ENCODE results near the gene KIR2DL3.
"Not testable (repeated sequence)": the region's sequence is repeated elsewhere in the genome, so short reads cannot be mapped to it uniquely, and the experiment has no call there.

Gene KIR2DL3

DNA sequence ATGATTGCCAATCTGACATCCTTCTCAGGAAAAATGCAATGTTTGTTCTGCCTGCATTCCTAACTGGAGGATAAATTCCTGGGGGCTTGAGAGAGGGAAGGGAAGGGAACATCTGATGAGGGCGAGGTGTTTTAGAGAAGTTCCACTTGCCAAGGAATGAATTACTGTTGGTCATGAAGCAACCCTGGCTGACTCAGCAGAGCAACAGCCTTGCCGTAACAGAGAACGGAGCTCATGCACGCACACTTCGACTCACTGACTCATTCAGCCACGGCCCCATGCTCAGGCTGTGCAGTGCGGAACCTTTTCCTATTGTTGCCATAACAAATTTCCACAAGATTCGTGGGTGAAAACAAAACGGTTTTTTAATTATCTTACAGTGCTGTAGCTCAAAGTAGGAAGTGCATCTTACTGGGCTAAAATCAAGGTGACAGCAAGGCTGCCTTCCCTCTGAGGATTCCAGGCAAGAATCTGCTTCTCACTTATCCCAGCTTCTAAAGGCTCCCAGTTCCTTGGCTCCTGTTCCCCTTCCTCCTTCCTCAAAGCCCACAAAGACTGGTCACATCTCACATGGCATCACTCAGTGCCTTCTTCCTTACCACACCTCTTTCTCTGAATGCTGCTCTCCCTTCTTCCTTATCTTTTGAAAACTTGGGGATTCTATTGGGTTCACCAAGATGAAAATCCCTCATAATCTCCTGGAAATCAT is 9.5 kb downstream of the KIR2DL3 start:
- not testable (repeated sequence) for DNase-seq

DNA sequence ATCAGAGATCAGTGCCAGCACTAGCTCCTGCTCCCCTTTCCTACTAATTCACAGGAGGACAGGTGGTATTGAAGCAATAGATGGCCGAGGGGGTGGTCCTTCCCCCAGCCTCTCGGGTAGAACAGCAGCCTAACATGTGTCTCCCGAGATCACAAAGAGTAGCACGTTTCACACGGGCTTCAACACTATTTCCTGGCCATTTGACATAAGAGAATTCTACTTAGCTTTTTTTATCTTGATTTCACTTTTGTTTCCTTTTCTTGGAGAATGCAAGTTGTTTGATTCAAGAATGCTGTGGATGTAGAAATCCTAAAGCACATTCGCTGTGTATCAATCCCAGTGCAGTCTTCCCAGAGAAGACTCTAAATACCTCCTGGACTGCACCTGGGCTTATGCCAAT is 12.0 kb downstream of the KIR2DL3 start:
- DNase-seq, result not testable (repeated sequence)

DNA sequence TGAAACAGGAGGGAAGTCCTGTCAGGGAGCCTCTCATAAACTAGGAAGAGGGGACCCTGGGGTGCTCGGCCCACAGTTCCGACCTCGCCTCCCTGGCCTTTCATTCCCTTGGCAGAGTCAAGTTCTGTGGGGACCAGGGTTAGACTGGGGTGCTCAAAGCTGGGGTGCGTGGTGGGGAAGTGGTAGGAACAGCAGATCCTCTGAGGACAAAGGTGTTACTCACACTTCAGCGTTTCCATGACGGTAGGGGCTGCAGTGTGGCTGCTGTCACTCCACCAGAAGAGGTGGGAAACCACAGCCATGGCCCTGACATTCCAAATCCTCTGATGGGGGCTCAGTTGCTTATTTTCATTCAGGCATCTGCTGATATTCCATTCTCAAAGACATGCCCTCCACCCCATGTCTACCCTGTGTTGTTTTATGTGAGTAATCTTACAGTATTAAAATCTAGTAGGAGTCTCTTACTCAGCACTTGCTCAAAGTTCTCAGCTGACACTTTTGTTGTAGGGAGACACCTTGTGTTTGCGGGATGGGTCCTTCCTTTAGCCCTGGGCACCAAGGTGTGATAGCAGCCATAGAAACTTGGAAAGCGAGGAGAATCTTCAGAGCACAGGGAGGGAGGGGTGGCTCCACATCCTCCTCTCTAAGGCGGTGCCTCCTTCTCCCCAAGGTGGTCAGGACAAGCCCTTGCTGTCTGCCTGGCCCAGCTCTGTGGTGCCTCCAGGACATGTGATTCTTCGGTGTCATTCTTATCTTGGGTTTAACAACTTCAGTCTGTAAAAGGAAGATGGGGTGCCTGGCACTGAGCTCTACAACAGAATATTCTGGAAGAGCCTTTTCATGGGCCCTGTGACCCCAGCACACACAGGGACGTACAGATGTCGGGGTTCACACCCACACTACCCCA is 18.1 kb downstream of the KIR2DL3 start:
- not testable (repeated sequence) for DNase-seq

DNA sequence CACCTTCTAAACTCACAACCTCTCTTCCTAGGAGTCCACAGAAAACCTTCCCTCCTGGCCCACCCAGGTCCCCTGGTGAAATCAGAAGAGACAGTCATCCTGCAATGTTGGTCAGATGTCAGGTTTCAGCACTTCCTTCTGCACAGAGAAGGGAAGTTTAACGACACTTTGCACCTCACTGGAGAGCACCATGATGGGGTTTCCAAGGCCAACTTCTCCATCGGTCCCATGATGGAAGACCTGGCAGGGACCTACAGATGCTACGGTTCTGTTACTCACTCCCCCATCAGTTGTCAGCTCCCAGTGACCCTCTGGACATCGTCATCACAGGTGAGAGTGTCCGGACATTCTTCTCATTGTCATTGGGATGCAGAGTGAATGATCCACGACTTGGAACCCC is 20.3 kb downstream of the KIR2DL3 start:
- not testable (repeated sequence) for DNase-seq

DNA sequence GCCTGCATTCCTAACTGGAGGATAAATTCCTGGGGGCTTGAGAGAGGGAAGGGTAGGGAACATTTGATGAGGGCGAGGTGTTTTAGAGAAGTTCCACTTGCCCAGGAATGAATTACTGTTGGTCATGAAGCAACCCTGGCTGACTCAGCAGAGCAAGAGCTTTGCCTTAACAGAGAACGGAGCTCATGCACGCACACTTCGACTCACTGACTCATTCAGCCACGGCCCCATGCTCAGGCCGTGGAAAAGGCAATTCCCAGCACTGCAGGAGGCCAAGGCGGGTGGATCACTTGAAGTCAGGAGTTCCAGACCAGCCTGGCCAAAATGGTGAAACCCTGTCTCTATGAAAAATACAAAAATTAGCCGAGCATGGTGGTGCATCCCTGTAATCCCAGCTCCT is 25.9 kb downstream of the KIR2DL3 start:
- DNase-seq, result not testable (repeated sequence)

DNA sequence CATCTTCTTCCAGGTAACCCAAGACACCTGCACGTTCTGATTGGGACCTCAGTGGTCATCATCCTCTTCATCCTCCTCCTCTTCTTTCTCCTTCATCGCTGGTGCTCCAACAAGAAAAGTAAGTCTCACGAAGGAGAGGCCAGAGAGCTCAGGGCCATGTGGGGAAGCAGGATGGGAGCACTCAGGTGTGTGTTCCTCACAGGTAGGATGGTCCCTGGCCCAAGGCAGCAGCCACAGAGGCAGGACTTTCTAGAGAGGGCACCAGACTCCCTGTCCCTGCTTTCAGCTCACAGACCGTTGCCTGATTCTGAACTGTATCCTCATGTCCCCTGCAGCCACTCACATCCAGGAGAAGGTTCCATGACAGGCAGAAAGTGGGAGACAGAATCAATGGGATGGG is 28.2 kb downstream of the KIR2DL3 start:
- not testable (repeated sequence) for DNase-seq

DNA sequence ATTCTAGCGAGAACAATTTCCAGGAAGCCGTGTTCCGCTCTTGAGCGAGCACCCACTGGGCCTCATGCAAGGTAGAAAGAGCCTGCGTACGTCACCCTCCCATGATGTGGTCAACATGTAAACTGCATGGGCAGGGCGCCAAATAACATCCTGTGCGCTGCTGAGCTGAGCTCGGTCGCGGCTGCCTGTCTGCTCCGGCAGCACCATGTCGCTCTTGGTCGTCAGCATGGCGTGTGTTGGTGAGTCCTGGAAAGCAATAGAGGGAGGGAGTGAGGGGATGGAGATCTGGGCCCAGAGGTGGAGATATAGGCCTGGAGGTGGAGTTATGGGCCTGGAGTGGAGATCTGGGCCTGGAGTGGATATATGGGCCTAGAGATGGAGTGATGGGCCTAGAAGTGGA is 31.3 kb downstream of the KIR2DL3 start, which contains the start of gene KIR2DL1:
TSS of gene KIR2DL1 (plus strand) at position 148 of the 400 bp plus-strand sequence. CDS start at position 206, 58 bp downstream.
- DNase-seq, result not testable (repeated sequence)

DNA sequence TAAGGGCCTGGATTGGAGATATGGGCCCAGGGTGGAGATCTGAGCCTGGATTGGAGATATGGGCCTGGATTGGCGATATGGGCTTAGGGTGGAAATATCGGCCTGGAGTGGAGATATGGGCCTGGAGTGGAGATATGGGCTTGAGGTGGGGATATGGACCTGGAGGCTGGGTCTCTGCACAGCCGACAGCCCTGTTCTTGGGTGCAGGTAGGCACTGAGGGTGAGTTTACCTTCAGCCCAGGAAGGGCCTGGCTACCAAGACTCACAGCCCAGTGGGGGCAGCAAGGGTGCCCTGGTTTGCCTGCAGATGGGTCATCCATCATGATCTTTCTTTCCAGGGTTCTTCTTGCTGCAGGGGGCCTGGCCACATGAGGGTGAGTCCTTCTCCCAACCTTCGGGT is 32.2 kb downstream of the KIR2DL3 start:
- not testable (repeated sequence) for DNase-seq

DNA sequence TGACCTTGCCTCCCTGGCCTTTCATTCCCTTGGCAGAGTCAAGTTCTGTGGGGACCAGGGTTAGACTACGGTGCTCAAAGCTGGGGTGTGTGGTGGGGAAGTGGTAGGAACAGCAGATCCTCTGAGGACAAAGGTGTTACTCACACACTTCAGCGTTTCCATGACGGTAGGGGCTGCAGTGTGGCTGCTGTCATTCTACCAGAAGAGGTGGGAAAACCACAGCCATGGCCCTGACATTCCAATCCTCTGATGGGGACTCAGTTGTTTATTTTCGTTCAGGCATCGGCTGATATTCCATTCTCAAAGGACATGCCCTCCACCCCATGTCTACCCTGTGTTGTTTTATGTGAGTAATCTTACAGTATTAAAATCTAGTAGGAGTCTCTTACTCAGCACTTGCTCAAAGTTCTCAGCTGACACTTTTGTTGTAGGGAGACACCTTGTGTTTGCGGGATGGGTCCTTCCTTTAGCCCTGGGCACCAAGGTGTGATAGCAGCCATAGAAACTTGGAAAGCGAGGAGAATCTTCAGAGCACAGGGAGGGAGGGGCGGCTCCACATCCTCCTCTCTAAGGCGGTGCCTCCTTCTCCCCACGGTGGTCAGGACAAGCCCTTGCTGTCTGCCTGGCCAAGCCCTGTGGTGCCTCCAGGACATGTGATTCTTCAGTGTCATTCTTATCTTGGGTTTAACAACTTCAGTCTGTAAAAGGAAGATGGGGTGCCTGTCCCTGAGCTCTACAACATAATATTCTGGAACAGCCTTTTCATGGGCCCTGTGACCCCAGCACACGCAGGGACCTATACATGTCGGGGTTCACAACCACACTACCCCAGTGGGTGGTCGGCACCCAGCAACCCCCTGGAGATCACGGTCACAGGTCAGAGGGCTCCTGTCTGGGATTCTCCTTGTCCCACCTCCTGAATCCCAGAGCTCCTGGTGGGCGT is 33.0 kb downstream of the KIR2DL3 start:
- DNase-seq, result not testable (repeated sequence)

DNA sequence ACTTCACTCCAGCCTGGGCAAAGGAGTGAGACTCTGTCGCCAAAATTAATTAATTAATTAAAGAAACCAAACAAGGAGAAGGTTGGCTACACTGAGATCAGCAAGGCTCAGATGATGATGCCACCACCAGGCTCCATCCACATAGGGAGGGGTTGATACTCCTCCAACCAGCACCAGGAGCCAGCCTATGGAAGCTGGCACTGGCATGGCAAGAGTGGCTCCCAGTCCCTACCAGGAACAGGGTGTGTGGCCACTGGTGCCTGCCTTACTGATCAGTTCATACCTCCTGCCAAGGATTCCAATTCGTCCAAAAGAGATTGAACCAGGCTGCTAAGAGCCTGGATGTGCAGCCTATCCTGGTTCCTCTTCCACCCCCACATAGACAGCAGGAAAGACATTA is 34.4 kb downstream of the KIR2DL3 start:
- DNase-seq, result not testable (repeated sequence)

DNA sequence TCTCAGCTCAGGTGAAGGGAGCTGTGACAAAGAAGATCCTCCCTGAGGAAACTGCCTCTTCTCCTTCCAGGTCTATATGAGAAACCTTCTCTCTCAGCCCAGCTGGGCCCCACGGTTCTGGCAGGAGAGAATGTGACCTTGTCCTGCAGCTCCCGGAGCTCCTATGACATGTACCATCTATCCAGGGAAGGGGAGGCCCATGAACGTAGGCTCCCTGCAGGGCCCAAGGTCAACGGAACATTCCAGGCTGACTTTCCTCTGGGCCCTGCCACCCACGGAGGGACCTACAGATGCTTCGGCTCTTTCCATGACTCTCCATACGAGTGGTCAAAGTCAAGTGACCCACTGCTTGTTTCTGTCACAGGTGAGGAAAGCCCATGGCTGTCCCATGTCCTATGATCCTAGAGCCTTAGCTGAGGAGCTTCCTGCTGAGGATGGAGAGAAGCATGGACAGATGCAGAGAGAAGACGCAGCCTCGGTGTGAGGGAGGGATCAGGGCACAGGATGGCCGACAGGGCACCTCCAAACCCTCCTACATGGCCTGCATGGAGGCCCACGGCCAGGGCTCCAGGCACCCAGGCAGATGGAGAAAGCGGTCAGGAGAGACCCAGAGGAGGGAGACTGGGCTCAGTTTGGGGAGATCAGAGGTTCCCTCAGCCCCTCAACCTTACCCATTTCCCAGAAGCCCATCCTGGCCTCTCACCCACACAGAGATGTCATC is 36.9 kb downstream of the KIR2DL3 start:
- DNase-seq, result not testable (repeated sequence)

DNA sequence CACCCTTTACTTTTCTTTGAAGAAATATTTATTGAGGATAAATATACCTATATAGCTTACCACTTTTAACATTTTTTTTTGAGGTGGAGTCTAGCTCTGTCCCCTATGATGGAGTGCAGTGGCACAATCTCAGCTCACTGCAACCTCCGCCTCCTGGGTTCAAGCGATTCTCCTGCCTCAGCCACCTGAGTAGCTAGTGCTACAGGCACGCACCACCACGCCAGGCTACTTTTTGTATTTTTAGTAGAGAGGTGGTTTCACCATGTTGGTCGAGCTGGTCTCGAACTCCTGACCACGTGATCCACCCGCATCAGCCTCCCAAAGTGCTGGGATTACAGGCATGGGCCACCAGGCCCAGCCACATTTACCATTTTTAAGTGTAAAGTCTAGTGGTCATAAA is 37.5 kb downstream of the KIR2DL3 start:
- not testable (repeated sequence) for DNase-seq

DNA sequence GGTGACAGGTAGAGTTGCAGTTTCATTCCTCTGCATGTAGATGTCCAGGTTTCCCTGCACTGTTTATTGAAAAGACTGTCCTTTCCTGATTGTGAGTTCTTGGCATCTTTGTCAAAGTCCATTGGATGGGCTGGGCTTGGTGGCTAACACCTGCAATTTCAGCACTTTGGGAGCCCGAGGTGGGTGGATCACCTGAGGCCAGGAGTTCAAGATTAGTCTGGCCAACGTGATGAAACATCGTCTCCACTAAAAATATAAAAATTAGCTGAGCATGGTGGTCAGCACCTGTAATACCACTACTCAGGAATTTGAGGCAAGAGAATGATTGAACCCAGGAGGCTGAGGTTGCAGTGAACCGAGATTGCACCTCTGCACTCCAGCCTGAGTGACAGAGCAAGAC is 39.5 kb downstream of the KIR2DL3 start:
- DNase-seq, result not testable (repeated sequence)

DNA sequence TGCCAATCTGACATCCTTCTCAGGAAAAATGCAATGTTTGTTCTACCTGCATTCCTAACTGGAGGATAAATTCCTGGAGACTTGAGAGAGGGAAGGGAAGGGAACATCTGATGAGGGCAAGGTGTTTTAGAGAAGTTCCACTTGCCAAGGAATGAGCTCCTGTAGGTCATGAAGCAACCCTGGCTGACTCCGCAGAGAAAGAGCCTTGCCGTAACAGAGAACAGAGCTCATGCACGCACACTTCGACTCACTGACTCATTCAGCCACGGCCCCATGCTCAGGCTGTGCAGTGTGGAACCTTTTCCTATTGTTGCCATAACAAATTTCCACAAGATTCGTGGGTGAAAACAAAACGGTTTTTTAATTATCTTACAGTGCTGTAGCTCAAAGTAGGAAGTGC is 40.6 kb downstream of the KIR2DL3 start:
- not testable (repeated sequence) for DNase-seq

DNA sequence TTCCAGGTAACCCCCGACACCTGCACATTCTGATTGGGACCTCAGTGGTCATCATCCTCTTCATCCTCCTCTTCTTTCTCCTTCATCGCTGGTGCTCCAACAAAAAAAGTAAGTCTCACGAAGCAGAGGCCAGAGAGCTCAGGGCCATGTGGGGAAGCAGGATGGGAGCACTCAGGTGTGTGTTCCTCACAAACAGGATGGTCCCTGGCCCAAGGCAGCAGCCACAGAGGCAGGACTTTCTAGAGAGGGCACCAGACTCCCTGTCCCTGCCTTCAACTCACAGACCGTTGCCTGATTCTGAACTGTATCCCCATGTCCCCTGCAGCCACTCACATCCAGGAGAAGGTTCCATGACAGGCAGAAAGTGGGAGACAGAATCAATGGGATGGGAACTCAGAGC is 44.6 kb downstream of the KIR2DL3 start:
- not testable (repeated sequence) for DNase-seq

DNA sequence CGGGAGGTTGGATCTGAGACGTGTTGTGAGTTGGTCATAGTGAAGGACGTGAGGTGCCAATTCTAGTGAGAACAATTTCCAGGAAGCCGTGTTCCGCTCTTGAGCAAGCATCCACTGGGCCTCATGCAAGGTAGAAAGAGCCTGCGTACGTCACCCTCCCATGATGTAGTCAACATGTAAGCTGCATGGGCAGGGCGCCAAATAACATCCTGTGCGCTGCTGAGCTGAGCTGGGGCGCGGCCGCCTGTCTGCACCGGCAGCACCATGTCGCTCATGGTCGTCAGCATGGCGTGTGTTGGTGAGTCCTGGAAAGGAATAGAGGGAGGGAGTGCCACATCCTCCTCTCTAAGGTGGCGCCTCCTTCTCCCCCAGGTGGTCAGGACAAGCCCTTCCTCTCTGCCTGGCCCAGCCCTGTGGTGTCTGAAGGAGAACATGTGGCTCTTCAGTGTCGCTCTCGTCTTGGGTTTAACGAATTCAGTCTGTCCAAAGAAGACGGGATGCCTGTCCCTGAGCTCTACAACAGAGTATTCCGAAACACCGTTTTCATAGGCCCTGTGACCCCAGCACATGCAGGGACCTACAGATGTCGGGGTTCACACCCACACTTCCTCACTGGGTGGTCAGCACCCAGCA is 47.9 kb downstream of the KIR2DL3 start:
- DNase-seq, result not testable (repeated sequence)

DNA sequence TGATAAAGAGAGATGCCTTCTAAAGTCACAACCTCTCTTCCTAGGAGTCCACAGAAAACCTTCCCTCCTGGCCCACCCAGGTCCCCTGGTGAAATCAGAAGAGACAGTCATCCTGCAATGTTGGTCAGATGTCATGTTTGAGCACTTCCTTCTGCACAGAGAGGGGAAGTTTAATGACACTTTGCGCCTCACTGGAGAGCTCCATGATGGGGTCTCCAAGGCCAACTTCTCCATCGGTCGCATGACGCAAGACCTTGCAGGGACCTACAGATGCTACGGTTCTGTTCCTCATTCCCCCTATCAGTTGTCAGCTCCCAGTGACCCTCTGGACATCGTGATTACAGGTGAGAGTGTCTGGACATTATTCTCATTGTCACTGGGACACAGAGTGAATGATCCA is 49.8 kb downstream of the KIR2DL3 start:
- not testable (repeated sequence) for DNase-seq

DNA sequence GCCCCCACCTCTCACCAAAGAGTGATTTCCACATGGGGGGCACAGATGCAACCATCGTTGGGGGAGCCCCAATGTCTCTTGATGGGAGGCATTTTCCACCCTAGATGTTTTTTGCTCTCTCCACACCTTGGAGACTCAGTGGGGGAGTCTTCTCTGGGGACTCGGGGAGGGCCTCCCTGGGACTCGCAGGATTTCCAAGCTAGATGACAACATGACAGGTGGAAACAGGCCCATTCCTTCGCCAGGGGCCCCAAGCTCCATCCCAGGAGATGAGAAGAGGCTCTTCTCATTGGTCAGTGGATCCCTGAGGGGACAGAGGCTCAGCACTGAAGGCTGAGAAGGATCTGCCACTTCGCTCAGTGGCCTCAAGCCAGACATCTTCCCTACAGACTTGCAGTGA is 52.4 kb downstream of the KIR2DL3 start:
- DNase-seq, result no peak

DNA sequence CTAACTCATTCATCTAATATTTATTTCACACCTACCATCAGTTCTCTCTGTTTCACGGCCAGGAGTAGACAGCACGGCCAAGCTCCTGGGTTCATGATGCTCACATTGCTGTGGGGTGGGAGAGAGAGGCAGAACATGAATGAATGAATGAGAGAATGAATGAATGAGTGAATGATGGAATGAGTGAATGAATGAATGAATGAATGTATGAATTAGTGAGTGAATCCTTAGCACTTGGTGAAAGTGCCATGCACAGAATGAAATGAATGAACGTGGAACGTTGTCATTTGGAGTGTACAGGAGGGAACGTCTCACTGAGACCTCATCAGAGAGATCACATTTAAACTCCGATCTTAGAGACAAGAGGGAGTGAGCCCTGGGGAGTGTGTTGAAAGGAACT is 53.2 kb downstream of the KIR2DL3 start:
- no peak for DNase-seq

DNA sequence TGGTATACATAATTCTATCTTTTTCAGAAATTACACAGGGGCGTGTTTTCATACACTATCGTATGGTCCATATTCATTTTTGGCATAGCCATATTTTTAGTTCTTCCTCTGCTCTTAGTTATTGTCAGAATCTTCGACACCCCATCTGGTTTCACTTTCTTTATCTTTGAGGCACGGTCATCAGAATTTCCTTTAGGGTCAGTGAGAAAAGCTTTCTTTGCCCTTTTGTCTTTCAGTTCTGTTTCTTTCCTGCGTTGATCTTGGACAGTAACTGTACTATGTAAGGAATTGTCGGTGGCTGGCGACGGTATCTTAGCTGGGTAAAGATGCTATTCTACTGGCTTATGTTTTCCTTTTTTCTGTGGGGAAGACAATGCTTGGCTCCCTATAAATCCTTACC is 54.5 kb downstream of the KIR2DL3 start:
- no peak for DNase-seq

DNA sequence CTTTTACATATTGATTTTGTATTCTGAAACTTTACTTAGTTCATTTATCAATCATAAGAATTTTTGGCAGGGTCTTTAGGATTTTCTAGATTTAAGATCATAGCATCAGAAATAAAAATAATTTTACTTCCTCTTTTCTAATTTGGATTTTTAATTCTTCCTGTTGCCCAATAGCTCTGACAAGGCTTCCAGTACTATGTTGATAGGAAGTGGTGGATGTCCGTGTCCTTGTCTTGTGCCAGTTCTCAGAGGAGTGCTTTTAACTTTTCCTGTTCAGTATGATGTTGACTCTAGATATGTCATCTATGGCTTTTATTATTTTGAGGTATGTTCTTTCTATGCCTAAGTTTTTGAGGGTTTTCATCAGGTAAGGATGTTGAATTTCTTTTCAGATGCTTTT is 57.4 kb downstream of the KIR2DL3 start:
- no peak for DNase-seq
